Trophoblast cell (in vitro differentiated cells and primary cell): Measurements from ENCODE around the gene TK2.
A peak's percentile ranks its signal among the peaks of the same experiment; 100 is the strongest.

ENCODE experiments used
- DNase-seq, 2 donors: peaks; one replicate each; pipeline ENCODE4 v3.0.0-alpha.2; 2016
- H2AFZ ChIP-seq: 2 replicates; pipeline ENCODE4 v1.6.1; 2013; ENCODE audit warnings: low read length, moderate library complexity, mild to moderate bottlenecking; ENCODE audit not compliant: insufficient read depth, poor library complexity
- H2AK5ac ChIP-seq: 2 replicates; pipeline ENCODE4 v1.6.1; 2013; ENCODE audit warnings: mild to moderate bottlenecking, low read length
- H2BK120ac ChIP-seq: 2 replicates; pipeline ENCODE4 v1.6.1; 2013; ENCODE audit warnings: low read length, mild to moderate bottlenecking, moderate library complexity; ENCODE audit not compliant: insufficient read depth, poor library complexity
- H2BK12ac ChIP-seq: 2 replicates; pipeline ENCODE4 v1.6.1; 2013; ENCODE audit warnings: mild to moderate bottlenecking, low read length, moderate library complexity
- H2BK5ac ChIP-seq: 2 replicates; pipeline ENCODE4 v1.6.1; 2013; ENCODE audit warnings: low read length, low read depth, moderate library complexity, mild to moderate bottlenecking; ENCODE audit not compliant: poor library complexity
- H3K14ac ChIP-seq: 2 replicates; pipeline ENCODE4 v1.6.1; 2013; ENCODE audit warnings: mild to moderate bottlenecking, low read length
- H3K18ac ChIP-seq: 2 replicates; pipeline ENCODE4 v1.6.1; 2013; ENCODE audit warnings: mild to moderate bottlenecking, low read length
- H3K23ac ChIP-seq: 2 replicates; pipeline ENCODE4 v1.6.1; 2013; ENCODE audit warnings: low read length
- H3K27ac ChIP-seq: 2 replicates; pipeline ENCODE4 v1.5.1; 2013; ENCODE audit warnings: low read depth, mild to moderate bottlenecking, inconsistent platforms, low read length, moderate library complexity
- H3K27me3 ChIP-seq: 2 replicates; pipeline ENCODE4 v1.6.1; 2013; ENCODE audit warnings: inconsistent platforms, mild to moderate bottlenecking, low read length, moderate library complexity; ENCODE audit not compliant: insufficient read depth
- H3K36me3 ChIP-seq, 2 experiments: 1 replicate in 1 of 2; 2 replicates in 1 of 2; pipeline ENCODE4 v1.6.1; 2013; ENCODE audit warnings: low read length in 2 of 2, mild to moderate bottlenecking in 2 of 2, moderate library complexity in 1 of 2; ENCODE audit not compliant: insufficient read depth in 2 of 2, control insufficient read depth in 1 of 2
- H3K4ac ChIP-seq: 2 replicates; pipeline ENCODE4 v1.6.1; 2013; ENCODE audit warnings: low read depth, mild to moderate bottlenecking, low read length, moderate library complexity
- H3K4me1 ChIP-seq, 2 experiments: 1 replicate in 1 of 2; 2 replicates in 1 of 2; pipeline ENCODE4 v1.6.1; 2013; ENCODE audit warnings: low read length in 2 of 2, mild to moderate bottlenecking in 2 of 2, moderate library complexity in 1 of 2; ENCODE audit not compliant: insufficient read depth in 2 of 2, control insufficient read depth in 1 of 2
- H3K4me2 ChIP-seq: 2 replicates; pipeline ENCODE4 v1.6.1; 2013; ENCODE audit warnings: inconsistent platforms, mild to moderate bottlenecking, low read length, moderate library complexity
- H3K4me3 ChIP-seq: 2 replicates; pipeline ENCODE4 v1.5.1; 2013; ENCODE audit warnings: mild to moderate bottlenecking, low read depth, low read length, inconsistent platforms
- H3K79me1 ChIP-seq: one replicate; pipeline ENCODE4 v1.6.1; 2013; ENCODE audit warnings: low read length
- H3K79me2 ChIP-seq: 2 replicates; pipeline ENCODE4 v1.6.1; 2013; ENCODE audit warnings: low read length, mild to moderate bottlenecking; ENCODE audit not compliant: control insufficient read depth, insufficient read depth, poor library complexity
- H3K9ac ChIP-seq: 2 replicates; pipeline ENCODE4 v1.6.1; 2013; ENCODE audit warnings: mild to moderate bottlenecking, low read length
- H3K9me3 ChIP-seq: 2 replicates; pipeline ENCODE4 v1.6.1; 2013; ENCODE audit warnings: low read depth, mild to moderate bottlenecking, control low read depth, inconsistent platforms, low read length; ENCODE audit not compliant: insufficient read depth
- H4K12ac ChIP-seq: 2 replicates; pipeline ENCODE4 v1.6.1; 2013; ENCODE audit warnings: low read depth, mild to moderate bottlenecking, low read length, moderate library complexity
- H4K8ac ChIP-seq: 2 replicates; pipeline ENCODE4 v1.6.1; 2013; ENCODE audit warnings: low read depth, mild to moderate bottlenecking, low read length, moderate library complexity
- H4K91ac ChIP-seq: one replicate; pipeline ENCODE4 v1.6.1; 2013; ENCODE audit warnings: low read depth, mild to moderate bottlenecking, low read length, moderate library complexity
- WGBS: extraction: QIAGEN DNeasy Blood & Tissue Kit; methylation state at CpG from one replicate; pipeline ENCODE4 v1.1.7; 2013; ENCODE audit warnings: missing lambda C conversion rate; ENCODE audit not compliant: insufficient read length, insufficient coverage; ENCODE audit errors: extremely low coverage; 5-methylcytosine and 5-hydroxymethylcytosine counted together

Gene TK2

GRCh38 chr16:66510711-66511601 lies 39.0 kb downstream of the TK2 start:
- H2BK12ac ChIP-seq, result peak overlapping the region; percentile 42
- no peak overlapping the region for H3K14ac ChIP-seq
- no peak overlapping the region for H3K4me3 ChIP-seq
- no CpG with 5 or more reads among the region's 12 CpGs for WGBS
- H3K79me2 ChIP-seq, result no peaks in the 10 kb centered on the region
- H4K12ac ChIP-seq, result no peak overlapping the region
- no peak for DNase-seq
- peak overlapping the region; percentile 22 for H4K91ac ChIP-seq
- H3K4me1 ChIP-seq, result peaks cover 17% of the 10 kb centered on the region in 2 experiments
- no peak overlapping the region for H3K9ac ChIP-seq
- H3K27me3 ChIP-seq, result no peaks in the 10 kb centered on the region
- no peak overlapping the region for H3K18ac ChIP-seq
- H3K23ac ChIP-seq, result no peak overlapping the region
- H2AK5ac ChIP-seq, result no peak overlapping the region
- H3K36me3 ChIP-seq, result no peaks in the 10 kb centered on the region
- no peak overlapping the region for H3K4me2 ChIP-seq
- no peak overlapping the region for H3K27ac ChIP-seq
- H3K4ac ChIP-seq, result no peak overlapping the region
- H2AFZ ChIP-seq, result no peak overlapping the region
- H2BK5ac ChIP-seq, result no peak overlapping the region
- peak overlapping the region; percentile 18 for H2BK120ac ChIP-seq
- H3K79me1 ChIP-seq, result peaks cover 6% of the 10 kb centered on the region
- H3K9me3 ChIP-seq, result peaks cover 2% of the 10 kb centered on the region
- no peak overlapping the region for H4K8ac ChIP-seq

GRCh38 chr16:66510298-66510697 lies 39.6 kb downstream of the TK2 start:
- Histone ChIP-seq H3K18ac (no peak overlapping the region), H4K12ac (no peak overlapping the region), H3K14ac (no peak overlapping the region), H2BK12ac (no peak overlapping the region), H3K23ac (no peak overlapping the region), H4K8ac (no peak overlapping the region), H3K36me3 (no peaks in the 10 kb centered on the region), H4K91ac (no peak overlapping the region), H3K79me1 (peaks cover 6% of the 10 kb centered on the region), H3K4me3 (no peak overlapping the region), H3K79me2 (no peaks in the 10 kb centered on the region), H2AFZ (no peak overlapping the region), H3K27ac (no peak overlapping the region), H3K4ac (no peak overlapping the region), H3K4me2 (no peak overlapping the region), H3K4me1 (peaks cover 17% of the 10 kb centered on the region in 2 experiments), H2BK120ac (no peak overlapping the region), H3K27me3 (no peaks in the 10 kb centered on the region), H2BK5ac (no peak overlapping the region), H2AK5ac (no peak overlapping the region), H3K9me3 (peaks cover 2% of the 10 kb centered on the region), H3K9ac (no peak overlapping the region)
- no CpG with 5 or more reads among the region's 5 CpGs for WGBS
- DNase-seq, result no peak

- Histone ChIP-seq H3K4me1 (peaks cover 17% of the 10 kb centered on the region in 2 experiments), H4K91ac (no peak overlapping the region), H3K79me1 (peaks cover 6% of the 10 kb centered on the region), H3K4me2 (no peak overlapping the region), H3K27me3 (no peaks in the 10 kb centered on the region), H4K8ac (no peak overlapping the region), H2BK12ac (no peak overlapping the region), H2BK120ac (no peak overlapping the region), H3K18ac (no peak overlapping the region), H3K9ac (no peak overlapping the region), H3K23ac (no peak overlapping the region), H3K27ac (no peak overlapping the region), H3K4ac (no peak overlapping the region), H2AFZ (no peak overlapping the region), H2BK5ac (no peak overlapping the region), H2AK5ac (peak overlapping the region; percentile 58), H4K12ac (no peak overlapping the region), H3K36me3 (no peaks in the 10 kb centered on the region), H3K14ac (no peak overlapping the region), H3K79me2 (no peaks in the 10 kb centered on the region), H3K9me3 (peaks cover 2% of the 10 kb centered on the region), H3K4me3 (no peak overlapping the region)
- DNase-seq, result no peak
- WGBS, result no CpG with 5 or more reads among the region's 5 CpGs
Measured at GRCh38 chr16:66509576-66509975, 40.3 kb downstream of the TK2 start.

- Histone ChIP-seq H3K9ac (no peak overlapping the region), H2AK5ac (peak overlapping the region; percentile 26), H3K4me3 (no peak overlapping the region), H2AFZ (no peak overlapping the region), H3K79me2 (no peaks in the 10 kb centered on the region), H3K79me1 (peaks cover 6% of the 10 kb centered on the region), H3K14ac (no peak overlapping the region), H3K4me2 (no peak overlapping the region), H3K4ac (no peak overlapping the region), H4K91ac (peak overlapping the region; percentile 32), H3K36me3 (no peaks in the 10 kb centered on the region), H3K27ac (no peak overlapping the region), H2BK120ac (no peak overlapping the region), H3K18ac (no peak overlapping the region), H3K27me3 (no peaks in the 10 kb centered on the region), H3K9me3 (peaks cover 2% of the 10 kb centered on the region), H2BK5ac (no peak overlapping the region), H4K8ac (no peak overlapping the region), H3K23ac (no peak overlapping the region), H4K12ac (no peak overlapping the region), H2BK12ac (no peak overlapping the region), H3K4me1 (peaks cover 17% of the 10 kb centered on the region in 2 experiments)
- 100% methylated on average over 3 of the region's 9 CpGs for WGBS
- no peak for DNase-seq
Measured at GRCh38 chr16:66508914-66509496, 40.9 kb downstream of the TK2 start.
